Testis (tissue), 3 donors: ENCODE data around the gene SRD5A3. TPM values are rescaled to one million over a fixed set of nuclear protein-coding genes. Genes with fewer than 3 reads are reported as not detected.

ENCODE experiments used
- DNase-seq: peaks from one replicate; pipeline ENCODE4 v3.0.0-alpha.2; 2019
- H3K27ac ChIP-seq, 2 donors: fragments of 200-600 bp; sonication (generic); one replicate each; pipeline ENCODE4 v1.5.1; 2019
- H3K27me3 ChIP-seq: fragments of 200-600 bp; sonication (generic); one replicate; pipeline ENCODE4 v1.5.1; 2019
- H3K36me3 ChIP-seq: fragments of 200-600 bp; sonication (generic); one replicate; pipeline ENCODE4 v1.5.1; 2017; ENCODE audit warnings: low read depth; ENCODE audit errors: missing control alignments
- H3K4me1 ChIP-seq: fragments of 200-600 bp; sonication (generic); one replicate; pipeline ENCODE4 v1.5.1; 2019
- H3K4me3 ChIP-seq, 2 donors: fragments of 200-600 bp; sonication (generic); one replicate each; pipeline ENCODE4 v1.5.1; 2017 to 2019
- H3K9me3 ChIP-seq: fragments of 200-600 bp; sonication (generic); one replicate; pipeline ENCODE4 v1.5.1; 2017
- CTCF ChIP-seq, 3 experiments: fragments of 450-650 bp in 2 of 3; fragments of 200-600 bp in 1 of 3; sonication (generic) in 1 of 3; IDR thresholded peaks; one replicate each; pipeline ENCODE4 v1.5.1; 2016 to 2019; ENCODE audit warnings: antibody characterized with exemption in 3 of 3, mild to moderate bottlenecking in 2 of 3, moderate library complexity in 1 of 3
- POLR2A ChIP-seq: fragments of 450-650 bp; IDR thresholded peaks from one replicate; pipeline ENCODE4 v1.6.1; 2017; ENCODE audit warnings: antibody characterized with exemption, mild to moderate bottlenecking, moderate library complexity
- WGBS, 2 donors: methylation state at CpG; one replicate each; pipeline ENCODE4 v1.1.5; 2018; 5-methylcytosine and 5-hydroxymethylcytosine counted together
- intact Hi-C: fragments of 100-400 bp; cut with DNase I; formaldehyde crosslinking; loops from one replicate; pipeline ENCODE4 v1.15.1; 2023; ENCODE audit warnings: low total_unique reads
- polyA plus RNA-seq: library from polyadenylated mRNA; stranded (reverse); fragments of 350-450 nt; fragmentation: Illumina TruSeq; extraction: RNeasy Lipid Tissue Mini Kit (QIAGEN cat#74804); gene quantifications from one replicate; pipeline ENCODE4 v1.2.3, GENCODE V29; 2014; ENCODE audit warnings: low read depth, low replicate concordance; ENCODE audit not compliant: insufficient read depth
- total RNA-seq, 2 donors: library from RNA; depleted of rRNA; stranded (reverse); fragments of >200 nt; gene quantifications; one replicate each; pipeline ENCODE4 v1.2.3, GENCODE V29; 2016

SRD5A3 gene
- total and polyA plus RNA-seq, 3 donors from 2014 or later = 4.9 to 8.0 (median 7.8) TPM

- H3K4me3 ChIP-seq = no peak overlapping the region
- H3K27ac ChIP-seq = no peak overlapping the region
- WGBS, 2 donors = 85 to 90% methylated on average over 6 of the region's 6 CpGs
- H3K27me3 ChIP-seq = no peaks in the 10 kb centered on the region
- H3K9me3 ChIP-seq = no peaks in the 10 kb centered on the region
- no peaks in the 10 kb centered on the region for H3K36me3 ChIP-seq
- intact Hi-C loops = no loop called here
- TF ChIP-seq POLR2A (no peak), CTCF (IDR thresholded peaks at IDR 0.05) (no peak)
- H3K4me1 ChIP-seq = no peaks in the 10 kb centered on the region
- DNase-seq = no peak
These were observed 21.2 kb downstream of the SRD5A3 start for GRCh38 chr4:55367084-55367722.

GRCh38 chr4:55369968-55370367, 23.9 kb downstream of the SRD5A3 start:
- DNase-seq = no peak
- Histone ChIP-seq H3K9me3 (no peaks in the 10 kb centered on the region), H3K4me3 (no peak overlapping the region), H3K27me3 (no peaks in the 10 kb centered on the region), H3K36me3 (no peaks in the 10 kb centered on the region), H3K27ac (no peak overlapping the region), H3K4me1 (no peaks in the 10 kb centered on the region)
- no peak for TF ChIP-seq CTCF (IDR thresholded peaks at IDR 0.05)
- no peak for TF ChIP-seq POLR2A
- WGBS, 2 donors = 84 to 97% methylated on average over 2 of the region's 2 CpGs
- intact Hi-C loops = no loop called here

GRCh38 chr4:55372259-55372658, 26.2 kb downstream of the SRD5A3 start:
- intact Hi-C loops = no loop called here
- Histone ChIP-seq H3K9me3 (no peaks in the 10 kb centered on the region), H3K27me3 (no peaks in the 10 kb centered on the region), H3K4me3 (no peak overlapping the region), H3K4me1 (no peaks in the 10 kb centered on the region), H3K27ac (no peak overlapping the region), H3K36me3 (no peaks in the 10 kb centered on the region)
- 70 to 78% methylated on average over 7 of the region's 7 CpGs for WGBS, 2 donors
- TF ChIP-seq POLR2A = no peak
- no peak for TF ChIP-seq CTCF (IDR thresholded peaks at IDR 0.05)
- no peak for DNase-seq

- Histone ChIP-seq H3K9me3 (no peaks in the 10 kb centered on the region), H3K4me3 (no peak overlapping the region), H3K4me1 (no peaks in the 10 kb centered on the region), H3K27ac (no peak overlapping the region), H3K36me3 (no peaks in the 10 kb centered on the region), H3K27me3 (no peaks in the 10 kb centered on the region)
- no peak for TF ChIP-seq POLR2A
- no peak for TF ChIP-seq CTCF (IDR thresholded peaks at IDR 0.05)
- DNase-seq = no peak
- intact Hi-C loops = no loop called here
- WGBS, 2 donors = 100% methylated on average over 1 of the region's 1 CpG
These were observed 27.4 kb downstream of the SRD5A3 start for GRCh38 chr4:55373461-55373860.

GRCh38 chr4:55376698-55377097, 30.7 kb downstream of the SRD5A3 start:
- intact Hi-C loops = no loop called here
- no peaks in the 10 kb centered on the region for H3K9me3 ChIP-seq
- H3K27me3 ChIP-seq = no peaks in the 10 kb centered on the region
- no peak overlapping the region for H3K4me3 ChIP-seq
- TF ChIP-seq CTCF (IDR thresholded peaks at IDR 0.05) = no peak
- no peak for TF ChIP-seq POLR2A
- 85% methylated on average over 2 of the region's 2 CpGs for WGBS, 2 donors
- H3K4me1 ChIP-seq = no peaks in the 10 kb centered on the region
- DNase-seq = no peak
- no peaks in the 10 kb centered on the region for H3K36me3 ChIP-seq
- no peak overlapping the region for H3K27ac ChIP-seq
